Fibroblast of skin of right biceps (primary cell): ENCODE results near the gene SAMD14.

Experiments
- DNase-seq: peaks from one replicate; pipeline ENCODE4 v3.0.0-alpha.2; 2013

The SAMD14 gene

DNA sequence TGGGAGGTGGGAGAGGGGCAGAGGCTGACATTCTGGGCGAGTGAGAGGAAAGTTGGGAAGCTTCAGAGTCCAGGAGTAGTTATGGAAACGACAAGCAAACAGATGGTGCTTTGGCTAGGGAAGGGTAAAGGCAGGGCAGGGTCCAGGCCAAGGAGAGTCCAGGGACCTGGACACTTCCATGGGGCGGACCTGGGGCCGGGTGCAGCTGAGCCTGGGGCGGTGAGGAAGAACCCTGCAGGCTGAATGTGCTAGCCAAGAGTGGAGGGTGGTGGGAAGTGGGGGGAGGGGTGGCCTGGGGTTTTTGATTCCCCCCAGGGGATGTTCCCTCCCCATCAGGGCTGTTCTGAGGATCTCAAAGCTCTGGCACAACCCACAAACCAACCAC is 17.9 kb upstream of the SAMD14 start:
- DNase-seq, result no peak

DNA sequence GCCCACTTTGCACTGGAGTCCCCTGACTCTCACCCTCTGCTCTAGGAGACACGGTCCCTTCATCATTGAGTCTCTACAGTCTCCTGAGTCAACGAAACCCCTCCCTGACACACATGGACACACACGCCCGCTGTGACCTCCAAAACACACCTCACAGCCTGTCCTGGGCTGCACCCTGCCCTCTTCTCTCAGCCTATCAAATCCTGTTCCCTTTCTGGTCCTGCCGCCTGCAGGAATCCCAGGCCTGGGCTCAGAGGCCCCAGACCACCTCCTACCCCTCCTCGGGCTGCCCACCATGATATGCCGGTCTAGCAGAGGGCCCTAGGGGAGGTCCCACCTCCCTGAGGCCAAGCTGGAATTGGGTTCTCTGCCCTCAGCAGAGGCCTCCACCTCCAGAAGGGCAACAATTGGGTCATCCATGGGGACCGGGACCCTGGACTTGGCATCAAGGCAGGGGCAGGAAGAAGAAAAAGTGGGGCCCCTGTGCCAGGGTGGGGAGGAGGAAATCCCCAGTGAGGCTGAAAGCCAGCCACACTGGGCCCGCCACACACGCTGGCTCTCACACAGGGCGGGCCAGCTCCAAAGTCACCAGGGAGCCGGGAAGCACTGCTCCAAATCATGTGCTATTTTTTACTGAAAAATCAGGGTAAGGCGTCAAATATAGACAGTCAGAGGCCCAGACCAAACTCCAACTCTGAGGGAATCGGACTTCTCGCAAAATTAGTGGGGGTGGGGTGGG is 17.1 kb upstream of the SAMD14 start:
- DNase-seq, result no peak

DNA sequence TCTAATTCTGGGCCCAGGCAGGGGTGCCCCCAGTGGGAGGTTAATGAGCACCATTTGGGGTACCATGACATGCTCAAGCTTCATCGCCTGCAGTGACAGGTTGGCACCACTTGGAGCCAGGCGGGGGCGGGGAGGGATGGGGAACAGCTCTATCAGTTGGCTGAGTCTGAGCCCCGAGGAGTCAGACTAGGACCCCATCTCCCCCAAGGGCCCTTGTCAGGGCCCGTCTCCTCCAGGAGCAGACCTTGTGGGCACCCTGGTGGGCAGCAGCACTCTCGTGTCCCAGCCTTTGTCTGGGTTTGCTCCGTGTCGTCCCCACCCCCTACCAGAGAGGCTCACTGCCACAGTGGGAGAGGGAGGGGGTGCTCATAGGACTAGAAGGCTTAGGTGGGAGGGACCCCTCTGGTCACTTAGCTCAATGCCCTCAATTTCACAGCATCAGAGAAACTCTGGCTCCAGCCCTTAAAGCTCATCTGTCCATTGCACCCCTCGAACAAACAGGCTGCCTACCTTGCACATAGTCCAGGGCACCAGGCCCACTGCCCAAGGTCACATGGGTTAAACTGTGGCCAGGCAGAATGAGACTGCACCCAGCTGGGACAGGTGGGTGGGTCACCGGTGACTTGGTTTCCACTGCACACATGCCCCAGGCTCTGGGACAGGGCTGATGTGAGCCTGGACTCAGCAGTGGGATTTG is 16.4 kb upstream of the SAMD14 start:
- DNase-seq, result no peak

GRCh38 chr17:50145532-50146229 is 15.7 kb upstream of the SAMD14 start:
- no peak for DNase-seq

GRCh38 chr17:50144845-50145531 is 15.0 kb upstream of the SAMD14 start:
- no peak for DNase-seq

- DNase-seq, result no peak
These were observed 14.4 kb upstream of the SAMD14 start for GRCh38 chr17:50144355-50144754.

GRCh38 chr17:50143461-50144176 is 13.7 kb upstream of the SAMD14 start:
- no peak for DNase-seq

GRCh38 chr17:50141745-50142110 is 11.8 kb upstream of the SAMD14 start:
- DNase-seq, result no peak

GRCh38 chr17:50141026-50141744 is 11.2 kb upstream of the SAMD14 start:
- no peak for DNase-seq

GRCh38 chr17:50139950-50140885 is 10.3 kb upstream of the SAMD14 start:
- peak; percentile 77 for DNase-seq

- DNase-seq, result no peak
These were observed 9.3 kb upstream of the SAMD14 start for GRCh38 chr17:50139185-50139783.

DNA sequence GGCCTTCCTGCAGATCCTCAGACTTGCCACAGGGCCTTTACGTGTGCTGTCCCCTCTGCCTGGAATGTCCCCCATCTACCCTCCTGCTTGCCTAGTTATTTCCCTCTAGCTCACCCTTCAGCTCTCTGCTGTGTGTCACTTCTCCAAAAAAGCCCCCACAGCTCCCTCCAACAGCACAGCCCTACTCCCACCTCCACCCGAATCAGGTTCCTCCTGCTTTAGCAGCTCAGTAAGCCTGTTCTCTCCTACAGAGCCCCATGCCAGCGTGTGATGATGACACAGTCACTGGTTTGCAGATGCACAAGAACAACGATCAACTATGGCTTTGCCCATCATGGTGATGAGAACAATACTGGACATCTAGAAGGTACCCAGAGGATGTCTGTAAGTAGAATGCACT is 7.1 kb upstream of the SAMD14 start:
- no peak for DNase-seq

- DNase-seq, result no peak
These were observed 6.2 kb upstream of the SAMD14 start for GRCh38 chr17:50136096-50136687.

GRCh38 chr17:50135316-50136095 is 5.5 kb upstream of the SAMD14 start:
- DNase-seq, result no peak

- no peak for DNase-seq
These were observed 4.5 kb upstream of the SAMD14 start for GRCh38 chr17:50134206-50135110.

GRCh38 chr17:50133769-50134099 is 3.8 kb upstream of the SAMD14 start:
- DNase-seq, result no peak

- DNase-seq, result peak; percentile 55
These were observed 3.2 kb upstream of the SAMD14 start for GRCh38 chr17:50133028-50133768.
